ENCODE data around the gene EXOC3L1.

DNA sequence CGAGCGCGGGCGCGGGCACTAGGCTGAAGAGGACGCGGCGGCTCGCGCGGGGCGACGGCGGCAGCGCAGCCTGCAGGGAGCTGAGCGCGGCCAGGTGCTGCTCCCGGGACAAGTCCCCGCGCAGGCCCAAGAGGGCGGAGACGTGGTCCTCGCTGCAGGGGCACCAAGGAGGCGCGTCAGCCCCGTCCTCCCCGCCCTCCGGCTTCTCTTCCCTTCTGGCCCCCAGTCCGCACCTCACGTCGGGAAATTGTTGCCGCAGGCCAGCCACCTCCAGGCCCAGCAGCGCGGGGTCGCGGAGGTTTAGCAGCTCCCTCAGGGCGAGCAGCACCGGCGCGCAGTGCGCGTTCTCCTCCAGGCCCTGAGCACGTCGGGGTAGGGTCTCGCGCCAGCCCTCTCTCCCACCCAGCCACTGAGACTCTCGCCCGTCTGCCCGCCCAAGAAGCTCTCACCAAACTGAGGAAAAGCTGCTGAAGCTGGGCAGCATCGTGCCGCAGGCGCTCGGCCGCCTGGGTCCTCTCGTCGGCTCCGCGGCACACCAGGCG lies 5.4 kb downstream of the EXOC3L1 start:
- no peak for TF ChIP-seq CTCF (IDR thresholded peaks at IDR 0.05)
- TF ChIP-seq POLR2A (IDR thresholded peaks at IDR 0.05): no peak
- TF ChIP-seq EP300 (IDR thresholded peaks at IDR 0.05): no peak
